HUES64 (cell line): ENCODE data around the gene LRP10.

Experiments used
- H3K27ac ChIP-seq: 2 replicates; pipeline ENCODE4 v1.7.0; 2013; ENCODE audit warnings: low read depth, low read length, inconsistent platforms
- H3K27me3 ChIP-seq: 2 replicates; pipeline ENCODE4 v1.6.1; 2013; ENCODE audit warnings: mild to moderate bottlenecking, low read length; ENCODE audit not compliant: insufficient read depth
- H3K36me3 ChIP-seq: 2 replicates; pipeline ENCODE4 v1.6.1; 2013; ENCODE audit warnings: mild to moderate bottlenecking, low read length; ENCODE audit not compliant: insufficient read depth
- H3K4me1 ChIP-seq: 2 replicates; pipeline ENCODE4 v1.6.1; 2013; ENCODE audit warnings: mild to moderate bottlenecking, low read length, moderate library complexity; ENCODE audit not compliant: insufficient read depth
- H3K4me3 ChIP-seq: 2 replicates; pipeline ENCODE4 v1.5.1; 2013; ENCODE audit warnings: mild to moderate bottlenecking, low read length, moderate library complexity
- H3K9ac ChIP-seq: 2 replicates; pipeline ENCODE4 v1.6.1; 2013; ENCODE audit warnings: mild to moderate bottlenecking, low read depth, low read length
- H3K9me3 ChIP-seq: 2 replicates; pipeline ENCODE4 v1.6.1; 2013; ENCODE audit warnings: low read depth, low read length; ENCODE audit not compliant: insufficient read depth
- WGBS: fragments of 150-250, 120-280 bp; methylation state at CpG from one replicate; pipeline ENCODE4 v1.1.7; 2013; ENCODE audit warnings: missing lambda C conversion rate; 5-methylcytosine and 5-hydroxymethylcytosine counted together

LRP10 gene

DNA sequence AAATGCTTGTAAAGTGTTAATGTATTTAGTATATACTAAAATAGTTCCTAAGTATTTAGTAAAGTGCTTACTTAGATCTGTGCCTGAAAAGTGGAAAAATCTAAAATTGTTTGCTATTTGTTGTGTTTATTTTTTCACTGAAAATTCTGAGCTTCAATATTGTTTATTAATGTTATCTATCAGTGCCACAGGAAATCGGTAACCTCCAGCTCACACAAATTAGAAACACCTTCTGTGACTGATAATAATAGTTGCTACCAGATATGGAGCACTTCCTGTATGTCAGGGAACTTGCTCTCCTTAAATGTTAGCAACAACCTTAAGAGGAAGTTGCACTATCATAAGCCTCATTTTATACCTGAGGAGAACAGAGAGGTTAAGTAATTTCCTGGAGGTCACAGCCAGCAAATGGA lies 723 bp upstream of the LRP10 start:
- Histone ChIP-seq H3K4me3 (peak overlapping the region; percentile 84), H3K27ac (peak overlapping the region; percentile 85; the same call in 1 of the 2 replicates), H3K36me3 (0 out of 2 replicates have a peak, but pooled peaks cover 2% of the 10 kb centered on the region), H3K27me3 (no peaks in the 10 kb centered on the region), H3K9me3 (no peaks in the 10 kb centered on the region), H3K4me1 (peaks cover 12% of the 10 kb centered on the region), H3K9ac (0 out of 2 replicates have a peak overlapping the region, but pooled peaks have one; percentile 12)
- no CpG with 5 or more reads among the region's 1 CpG for whole genome bisulfite sequencing

GRCh38 chr14:22872033-22872832 lies 693 bp downstream of the LRP10 start:
- Histone ChIP-seq H3K27ac (peak overlapping the region; percentile 85; the same call in 1 of the 2 replicates), H3K9me3 (no peaks in the 10 kb centered on the region), H3K4me1 (peaks cover 12% of the 10 kb centered on the region), H3K36me3 (0 out of 2 replicates have a peak, but pooled peaks cover 2% of the 10 kb centered on the region), H3K9ac (peak overlapping the region; percentile 47), H3K4me3 (peak overlapping the region; percentile 84), H3K27me3 (no peaks in the 10 kb centered on the region)
- WGBS: under 1% methylated on average over 45 of the region's 45 CpGs

DNA sequence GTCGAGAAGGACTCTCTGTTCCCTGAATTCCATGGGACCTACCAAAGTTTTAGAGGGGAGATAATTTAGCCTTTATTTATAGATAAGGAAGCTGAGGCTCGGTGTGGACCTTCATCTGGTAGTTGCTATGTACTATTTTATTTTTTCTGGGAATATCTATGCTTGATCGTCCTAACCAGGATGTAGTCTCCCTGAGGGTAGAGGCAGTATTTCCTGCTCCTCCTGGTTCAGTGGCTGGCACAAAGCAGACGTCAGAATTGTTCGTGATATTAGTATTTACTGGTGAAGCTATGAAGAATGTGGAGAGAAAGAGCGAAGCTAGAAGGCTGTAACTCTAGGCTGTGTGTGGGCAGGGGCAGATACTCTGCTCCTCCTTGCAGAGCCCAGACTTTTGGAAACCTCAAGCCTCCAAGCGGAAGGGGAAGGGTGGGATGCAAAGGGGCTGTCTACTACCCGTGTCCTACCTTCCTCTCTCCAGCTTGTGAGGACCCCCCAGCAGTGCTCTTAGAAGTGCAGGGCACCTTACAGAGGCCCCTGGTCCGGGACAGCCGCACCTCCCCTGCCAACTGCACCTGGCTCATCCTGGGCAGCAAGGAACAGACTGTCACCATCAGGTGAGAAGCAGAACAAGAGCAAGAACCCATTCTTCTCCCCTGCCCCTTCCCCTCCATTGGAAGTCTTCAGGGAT lies 1.4 kb downstream of the LRP10 start:
- peaks cover 12% of the 10 kb centered on the region for H3K4me1 ChIP-seq
- no peak overlapping the region for H3K27ac ChIP-seq
- peak overlapping the region; percentile 47; the same call in 1 of the 2 replicates for H3K9ac ChIP-seq
- no peaks in the 10 kb centered on the region for H3K27me3 ChIP-seq
- 71% methylated on average over 10 of the region's 10 CpGs for WGBS
- no peaks in the 10 kb centered on the region for H3K9me3 ChIP-seq
- H3K4me3 ChIP-seq: peak overlapping the region; percentile 84
- H3K36me3 ChIP-seq: 0 out of 2 replicates have a peak, but pooled peaks cover 2% of the 10 kb centered on the region

DNA sequence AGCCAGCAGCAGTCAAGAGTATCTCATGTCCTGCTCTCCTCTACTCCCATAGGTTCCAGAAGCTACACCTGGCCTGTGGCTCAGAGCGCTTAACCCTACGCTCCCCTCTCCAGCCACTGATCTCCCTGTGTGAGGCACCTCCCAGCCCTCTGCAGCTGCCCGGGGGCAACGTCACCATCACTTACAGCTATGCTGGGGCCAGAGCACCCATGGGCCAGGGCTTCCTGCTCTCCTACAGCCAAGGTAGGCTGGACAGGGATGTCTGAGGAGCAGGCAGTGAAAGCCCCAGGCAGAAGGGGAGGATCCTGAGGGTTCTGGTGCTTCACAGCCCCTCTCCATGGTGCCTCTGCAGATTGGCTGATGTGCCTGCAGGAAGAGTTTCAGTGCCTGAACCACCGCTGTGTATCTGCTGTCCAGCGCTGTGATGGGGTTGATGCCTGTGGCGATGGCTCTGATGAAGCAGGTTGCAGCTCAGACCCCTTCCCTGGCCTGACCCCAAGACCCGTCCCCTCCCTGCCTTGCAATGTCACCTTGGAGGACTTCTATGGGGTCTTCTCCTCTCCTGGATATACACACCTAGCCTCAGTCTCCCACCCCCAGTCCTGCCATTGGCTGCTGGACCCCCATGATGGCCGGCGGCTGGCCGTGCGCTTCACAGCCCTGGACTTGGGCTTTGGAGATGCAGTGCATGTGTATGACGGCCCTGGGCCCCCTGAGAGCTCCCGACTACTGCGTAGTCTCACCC lies 3.6 kb downstream of the LRP10 start:
- H3K27ac ChIP-seq: no peak overlapping the region
- H3K4me3 ChIP-seq: no peak overlapping the region
- no peak overlapping the region for H3K9ac ChIP-seq
- peaks cover 12% of the 10 kb centered on the region for H3K4me1 ChIP-seq
- H3K27me3 ChIP-seq: no peaks in the 10 kb centered on the region
- 0 out of 2 replicates have a peak, but pooled peaks cover 2% of the 10 kb centered on the region for H3K36me3 ChIP-seq
- 95% methylated on average over 15 of the region's 15 CpGs for WGBS
- H3K9me3 ChIP-seq: no peaks in the 10 kb centered on the region

DNA sequence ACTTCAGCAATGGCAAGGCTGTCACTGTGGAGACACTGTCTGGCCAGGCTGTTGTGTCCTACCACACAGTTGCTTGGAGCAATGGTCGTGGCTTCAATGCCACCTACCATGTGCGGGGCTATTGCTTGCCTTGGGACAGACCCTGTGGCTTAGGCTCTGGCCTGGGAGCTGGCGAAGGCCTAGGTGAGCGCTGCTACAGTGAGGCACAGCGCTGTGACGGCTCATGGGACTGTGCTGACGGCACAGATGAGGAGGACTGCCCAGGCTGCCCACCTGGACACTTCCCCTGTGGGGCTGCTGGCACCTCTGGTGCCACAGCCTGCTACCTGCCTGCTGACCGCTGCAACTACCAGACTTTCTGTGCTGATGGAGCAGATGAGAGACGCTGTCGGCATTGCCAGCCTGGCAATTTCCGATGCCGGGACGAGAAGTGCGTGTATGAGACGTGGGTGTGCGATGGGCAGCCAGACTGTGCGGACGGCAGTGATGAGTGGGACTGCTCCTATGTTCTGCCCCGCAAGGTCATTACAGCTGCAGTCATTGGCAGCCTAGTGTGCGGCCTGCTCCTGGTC lies 4.3 kb downstream of the LRP10 start:
- H3K27ac ChIP-seq: no peak overlapping the region
- H3K36me3 ChIP-seq: 0 out of 2 replicates have a peak, but pooled peaks cover 2% of the 10 kb centered on the region
- 95% methylated on average over 20 of the region's 20 CpGs for WGBS
- no peaks in the 10 kb centered on the region for H3K9me3 ChIP-seq
- H3K27me3 ChIP-seq: no peaks in the 10 kb centered on the region
- H3K9ac ChIP-seq: no peak overlapping the region
- H3K4me3 ChIP-seq: no peak overlapping the region
- H3K4me1 ChIP-seq: peaks cover 6% of the 10 kb centered on the region

- H3K27ac ChIP-seq: no peak overlapping the region
- WGBS: 95% methylated on average over 22 of the region's 22 CpGs
- peaks cover 6% of the 10 kb centered on the region for H3K4me1 ChIP-seq
- H3K4me3 ChIP-seq: no peak overlapping the region
- H3K36me3 ChIP-seq: 0 out of 2 replicates have a peak, but pooled peaks cover 2% of the 10 kb centered on the region
- H3K9ac ChIP-seq: no peak overlapping the region
- peaks cover 4% of the 10 kb centered on the region; the same call in 1 of the 2 replicates for H3K27me3 ChIP-seq
- H3K9me3 ChIP-seq: no peaks in the 10 kb centered on the region
These were observed 5.5 kb downstream of the LRP10 start for GRCh38 chr14:22877000-22877501.

DNA sequence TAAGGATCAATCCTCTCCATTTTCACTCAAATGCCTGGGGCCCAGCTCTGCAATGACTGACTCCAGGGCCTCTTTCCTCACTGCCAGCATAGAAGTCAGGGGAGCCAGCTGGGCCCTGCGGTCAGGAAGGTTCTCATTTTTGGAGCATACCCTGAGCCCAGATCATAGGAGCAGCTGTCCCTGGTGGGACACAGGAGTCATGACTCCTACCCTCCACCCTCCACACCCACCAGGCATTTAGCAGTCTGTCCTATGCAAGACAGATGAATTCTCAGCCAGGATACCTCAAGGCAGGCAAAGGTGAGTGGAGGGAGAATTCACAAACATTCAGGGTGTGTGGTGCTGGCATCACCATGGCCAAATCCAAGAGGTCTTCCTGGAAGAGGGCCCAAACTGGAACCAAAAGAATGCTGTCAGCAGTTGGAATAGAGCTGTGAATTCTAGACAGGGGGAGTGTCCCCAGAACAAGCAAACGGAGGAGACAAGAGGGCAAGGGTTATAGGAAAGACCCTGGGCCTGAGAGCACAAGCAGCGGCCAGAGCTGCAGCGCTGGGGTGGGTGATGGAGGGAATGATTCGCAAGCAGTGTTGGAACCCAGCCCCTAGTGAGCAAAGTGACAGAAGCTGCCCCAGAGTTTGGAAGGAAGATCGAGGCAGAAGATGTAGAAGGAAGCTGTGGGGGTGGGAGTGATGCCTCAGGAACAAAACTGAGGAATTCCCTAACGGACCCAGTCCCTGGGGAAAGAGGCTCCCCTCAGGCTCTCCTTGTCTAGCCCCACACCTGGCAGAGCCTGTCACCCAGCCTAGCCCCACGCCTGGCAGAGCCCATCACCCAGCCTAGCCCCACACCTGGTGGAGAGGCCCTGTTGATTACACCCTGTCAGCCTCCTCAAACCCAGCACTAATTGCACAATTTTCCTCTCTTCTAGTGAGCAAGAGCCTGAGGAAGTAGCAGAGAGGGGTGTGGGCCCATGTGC lies 7.0 kb downstream of the LRP10 start:
- H3K4me3 ChIP-seq: no peak overlapping the region
- H3K27me3 ChIP-seq: peaks cover 4% of the 10 kb centered on the region; the same call in 1 of the 2 replicates
- H3K4me1 ChIP-seq: peaks cover 14% of the 10 kb centered on the region
- H3K9ac ChIP-seq: no peak overlapping the region
- H3K27ac ChIP-seq: no peak overlapping the region
- 86% methylated on average over 8 of the region's 8 CpGs for whole genome bisulfite sequencing
- H3K9me3 ChIP-seq: no peaks in the 10 kb centered on the region
- 0 out of 2 replicates have a peak, but pooled peaks cover 2% of the 10 kb centered on the region for H3K36me3 ChIP-seq

GRCh38 chr14:22882064-22882463 lies 10.5 kb downstream of the LRP10 start:
- Histone ChIP-seq H3K9ac (peak overlapping the region; percentile 24; the same call in 1 of the 2 replicates), H3K9me3 (no peaks in the 10 kb centered on the region), H3K4me1 (peaks cover 20% of the 10 kb centered on the region), H3K36me3 (no peaks in the 10 kb centered on the region), H3K27me3 (peaks cover 26% of the 10 kb centered on the region), H3K4me3 (no peak overlapping the region), H3K27ac (no peak overlapping the region)
- 67% methylated on average over 7 of the region's 7 CpGs for WGBS

DNA sequence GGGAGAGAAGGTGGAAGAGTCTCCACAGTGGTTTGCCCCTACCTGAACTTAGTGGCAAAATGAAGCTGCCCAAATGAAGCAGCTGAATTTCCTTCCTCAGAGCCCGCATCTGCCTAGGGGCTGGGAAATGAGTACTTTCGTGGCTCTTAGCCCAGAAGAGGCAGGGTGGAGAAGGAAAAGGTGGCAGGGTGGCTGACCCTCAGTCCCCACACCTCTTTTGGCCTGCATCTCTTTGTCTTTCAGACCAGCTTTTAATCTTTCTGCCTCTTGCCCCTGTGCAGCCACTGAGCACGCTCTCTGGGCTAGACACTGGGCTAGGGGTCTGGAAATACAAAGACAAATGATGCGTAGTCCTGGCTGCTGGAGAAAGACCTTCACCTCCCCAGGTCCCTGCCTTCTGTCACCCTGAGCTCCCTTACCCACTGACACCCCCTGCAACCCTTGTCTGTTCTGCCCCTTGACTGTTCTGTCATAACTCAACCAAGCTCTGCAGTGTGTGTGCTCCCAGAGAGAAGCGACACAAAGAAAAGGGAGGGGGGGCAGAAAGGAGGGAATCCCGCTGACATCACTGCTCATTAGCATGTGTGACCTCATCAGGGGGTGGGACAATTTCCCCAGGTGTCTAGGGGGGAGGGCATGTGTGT lies 11.1 kb downstream of the LRP10 start:
- no peaks in the 10 kb centered on the region for H3K36me3 ChIP-seq
- H3K27ac ChIP-seq: no peak overlapping the region
- H3K9me3 ChIP-seq: no peaks in the 10 kb centered on the region
- peaks cover 22% of the 10 kb centered on the region for H3K4me1 ChIP-seq
- WGBS: 37% methylated on average over 6 of the region's 6 CpGs
- H3K4me3 ChIP-seq: peak overlapping the region; percentile 37
- H3K9ac ChIP-seq: peak overlapping the region; percentile 24
- H3K27me3 ChIP-seq: peaks cover 26% of the 10 kb centered on the region
